ENCODE measurements around the gene TRAPPC11. TPM values are rescaled to one million over a fixed set of nuclear protein-coding genes. Genes with fewer than 3 reads are reported as not detected.

Gene TRAPPC11
- total RNA-seq, 3 donors from 2014 or later: 27.7 to 35.8 (median 34.3) TPM

GRCh38 chr4:183645326-183645725, 13.8 kb upstream of the TRAPPC11 start:
- Histone ChIP-seq H3K4me1 (ENCODE audit: low read depth) (no peaks in the 10 kb centered on the region), H3K4me3 (no peak overlapping the region), H3K36me3 (ENCODE audit: low read depth) (no peaks in the 10 kb centered on the region), H3K9me3 (no peaks in the 10 kb centered on the region)
- ATAC-seq (no peak), DNase-seq (no peak)
- intact Hi-C loops (cut with DNase I, micrococcal nuclease): loop anchor here in 1 of 2 donors (10.0 kb wide), 1 partner anchor 49 kb away; no protein-coding TSS in a partner anchor
- TF ChIP-seq, protein P1, sequence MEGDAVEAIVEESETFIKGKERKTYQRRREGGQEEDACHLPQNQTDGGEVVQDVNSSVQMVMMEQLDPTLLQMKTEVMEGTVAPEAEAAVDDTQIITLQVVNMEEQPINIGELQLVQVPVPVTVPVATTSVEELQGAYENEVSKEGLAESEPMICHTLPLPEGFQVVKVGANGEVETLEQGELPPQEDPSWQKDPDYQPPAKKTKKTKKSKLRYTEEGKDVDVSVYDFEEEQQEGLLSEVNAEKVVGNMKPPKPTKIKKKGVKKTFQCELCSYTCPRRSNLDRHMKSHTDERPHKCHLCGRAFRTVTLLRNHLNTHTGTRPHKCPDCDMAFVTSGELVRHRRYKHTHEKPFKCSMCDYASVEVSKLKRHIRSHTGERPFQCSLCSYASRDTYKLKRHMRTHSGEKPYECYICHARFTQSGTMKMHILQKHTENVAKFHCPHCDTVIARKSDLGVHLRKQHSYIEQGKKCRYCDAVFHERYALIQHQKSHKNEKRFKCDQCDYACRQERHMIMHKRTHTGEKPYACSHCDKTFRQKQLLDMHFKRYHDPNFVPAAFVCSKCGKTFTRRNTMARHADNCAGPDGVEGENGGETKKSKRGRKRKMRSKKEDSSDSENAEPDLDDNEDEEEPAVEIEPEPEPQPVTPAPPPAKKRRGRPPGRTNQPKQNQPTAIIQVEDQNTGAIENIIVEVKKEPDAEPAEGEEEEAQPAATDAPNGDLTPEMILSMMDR (IDR thresholded peaks at IDR 0.05): no peak

GRCh38 chr4:183657564-183657963, 1.5 kb upstream of the TRAPPC11 start:
- DNase-seq: no peak
- H3K36me3 ChIP-seq (ENCODE audit: low read depth): no peaks in the 10 kb centered on the region
- no peak overlapping the region for H3K4me3 ChIP-seq
- intact Hi-C loops (cut with DNase I, micrococcal nuclease): no loop called here
- no peaks in the 10 kb centered on the region for H3K9me3 ChIP-seq
- TF ChIP-seq, protein P1 (IDR thresholded peaks at IDR 0.05): no peak
- H3K4me1 ChIP-seq (ENCODE audit: low read depth): peaks cover 17% of the 10 kb centered on the region
- no peak for ATAC-seq

DNA sequence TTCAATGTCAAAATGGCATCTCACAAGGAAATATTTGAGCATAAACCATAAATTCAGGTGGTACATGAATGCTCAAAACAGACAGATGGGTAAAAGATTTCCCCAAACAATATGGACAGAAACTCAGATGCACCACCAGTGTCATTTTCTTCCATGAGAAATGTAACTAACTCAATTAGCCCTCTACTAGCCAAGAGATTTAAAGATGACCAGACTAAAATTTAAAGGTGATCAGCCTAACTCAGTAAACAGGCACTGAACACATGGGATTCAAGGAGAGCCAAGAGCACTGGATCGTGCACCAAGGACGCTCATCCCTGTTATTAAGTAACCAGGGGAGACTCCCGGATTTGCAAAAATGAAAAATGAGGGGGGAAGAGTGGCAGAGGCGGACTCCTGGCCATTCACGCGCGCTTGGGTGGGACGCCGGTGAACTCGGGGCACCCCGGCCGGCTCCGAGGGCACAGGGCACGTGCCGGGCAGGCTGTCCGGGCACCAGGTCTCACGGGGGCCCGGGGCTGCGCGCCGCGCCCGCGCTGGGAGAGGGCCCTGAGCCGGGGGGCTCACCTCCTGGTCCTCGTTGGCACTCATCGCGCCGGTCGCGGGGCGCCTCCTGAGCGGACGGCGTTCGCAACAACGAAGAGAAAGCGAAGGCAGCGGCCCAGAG, 598 bp upstream of the TRAPPC11 start:
- peak; percentile 52 for ATAC-seq
- Histone ChIP-seq H3K36me3 (ENCODE audit: low read depth) (no peaks in the 10 kb centered on the region), H3K9me3 (no peaks in the 10 kb centered on the region), H3K4me3 (peak overlapping the region; percentile 90), H3K4me1 (ENCODE audit: low read depth) (peaks cover 17% of the 10 kb centered on the region)
- peak; percentile 27 to 66 (median 58) for DNase-seq
- TF ChIP-seq, protein P1 (IDR thresholded peaks at IDR 0.05): no peak
- intact Hi-C loops (cut with DNase I, micrococcal nuclease): no loop called here

GRCh38 chr4:183659872-183660242, 764 bp downstream of the TRAPPC11 start:
- intact Hi-C loops (cut with DNase I, micrococcal nuclease): no loop called here

GRCh38 chr4:183666088-183666487, 7.0 kb downstream of the TRAPPC11 start:
- TF ChIP-seq, protein P1 (IDR thresholded peaks at IDR 0.05): no peak
- ATAC-seq: no peak
- intact Hi-C loops (cut with DNase I, micrococcal nuclease): no loop called here
- Histone ChIP-seq H3K4me3 (no peak overlapping the region), H3K4me1 (ENCODE audit: low read depth) (no peaks in the 10 kb centered on the region), H3K9me3 (no peaks in the 10 kb centered on the region), H3K36me3 (ENCODE audit: low read depth) (no peaks in the 10 kb centered on the region)
- DNase-seq: no peak

More at GRCh38 chr4:183659872-183660242, 764 bp downstream of the TRAPPC11 start:
- Histone ChIP-seq H3K4me1 (ENCODE audit: low read depth) (peaks cover 17% of the 10 kb centered on the region), H3K36me3 (ENCODE audit: low read depth) (no peaks in the 10 kb centered on the region), H3K9me3 (no peaks in the 10 kb centered on the region), H3K4me3 (peak overlapping the region; percentile 90)
- ATAC-seq (no peak), DNase-seq (no peak)
- TF ChIP-seq, protein P1 (IDR thresholded peaks at IDR 0.05): no peak

All from mucosa of descending colon (tissue), 3 donors.